HEK293T (cell line): ENCODE measurements around the gene GNG13.

Experiments
- CTCF ChIA-PET: fragments of 350-600 bp; formaldehyde crosslinking; extraction: SDS; loops from one replicate; lab custom pipeline; 2021; ENCODE audit warnings: antibody characterized with exemption, inconsistent platforms; lab: Yijun Ruan, JAX
- POLR2A ChIA-PET: fragments of 350-600 bp; formaldehyde crosslinking; extraction: SDS; loops from one replicate; lab custom pipeline; 2020; ENCODE audit warnings: antibody characterized with exemption, inconsistent platforms; lab: Yijun Ruan, JAX
- DNase-seq: peaks from one replicate; pipeline ENCODE4 v3.0.0; 2012; ENCODE audit warnings: mixed read lengths; ENCODE audit errors: extremely low spot score
- ARNT ChIP-seq: fragments of 450-650 bp; IDR thresholded peaks from 2 replicates; pipeline ENCODE4 v1.6.1; 2017; ENCODE audit warnings: mild to moderate bottlenecking
- BHLHE40 ChIP-seq: fragments of 450-650 bp; IDR thresholded peaks from 2 replicates; pipeline ENCODE4 v1.6.1; 2016; ENCODE audit warnings: mild to moderate bottlenecking, moderate library complexity, borderline replicate concordance
- CTBP1 ChIP-seq: fragments of 450-650 bp; IDR thresholded peaks from 2 replicates; pipeline ENCODE4 v1.6.1; 2016; ENCODE audit warnings: borderline replicate concordance
- ELF4 ChIP-seq: fragments of 450-650 bp; IDR thresholded peaks from 2 replicates; pipeline ENCODE4 v1.6.1; 2017; ENCODE audit warnings: antibody characterized with exemption
- FOXA1 ChIP-seq: fragments of 450-650 bp; IDR thresholded peaks from 2 replicates; pipeline ENCODE4 v1.6.1; 2016; ENCODE audit warnings: mild to moderate bottlenecking
- FOXK2 ChIP-seq: fragments of 450-650 bp; IDR thresholded peaks from 2 replicates; pipeline ENCODE4 v1.6.1; 2016; ENCODE audit warnings: mild to moderate bottlenecking
- FOXM1 ChIP-seq: fragments of 450-650 bp; IDR thresholded peaks from 2 replicates; pipeline ENCODE4 v1.6.1; 2017; ENCODE audit warnings: mild to moderate bottlenecking, borderline replicate concordance
- HDGF ChIP-seq: fragments of 450-650 bp; IDR thresholded peaks from 2 replicates; pipeline ENCODE4 v1.6.1; 2017; ENCODE audit warnings: antibody characterized with exemption, borderline replicate concordance
- L3MBTL2 ChIP-seq: fragments of 450-650 bp; conservative IDR thresholded peaks from 2 replicates; pipeline ENCODE4 v1.6.1; 2016; ENCODE audit warnings: mild to moderate bottlenecking
- LEF1 ChIP-seq: fragments of 450-650 bp; IDR thresholded peaks from 2 replicates; pipeline ENCODE4 v1.6.1; 2017; ENCODE audit warnings: mild to moderate bottlenecking, borderline replicate concordance
- NFRKB ChIP-seq: fragments of 450-650 bp; IDR thresholded peaks from 2 replicates; pipeline ENCODE4 v1.6.1; 2016; ENCODE audit warnings: mild to moderate bottlenecking, moderate library complexity
- PKNOX1 ChIP-seq: fragments of 450-650 bp; IDR thresholded peaks from 2 replicates; pipeline ENCODE4 v1.6.1; 2016
- SP1 ChIP-seq: fragments of 450-650 bp; IDR thresholded peaks from 2 replicates; pipeline ENCODE4 v1.6.1; 2017
- SUZ12 ChIP-seq: fragments of 450-650 bp; IDR thresholded peaks from 2 replicates; pipeline ENCODE4 v1.6.1; 2016; ENCODE audit warnings: mild to moderate bottlenecking
- TARDBP ChIP-seq: fragments of 450-650 bp; IDR thresholded peaks from 2 replicates; pipeline ENCODE4 v1.6.1; 2016
- ZNF384 ChIP-seq: fragments of 450-650 bp; IDR thresholded peaks from 2 replicates; pipeline ENCODE4 v1.6.1; 2016

The GNG13 gene

GRCh38 chr16:796296-797119 is 4.0 kb downstream of the GNG13 start:
- ChIA-PET POLR2A (interaction anchor here (1.7 kb wide), 1 partner anchor 8 kb away, joined by 5 read pairs; no protein-coding TSS in a partner anchor), CTCF (no interaction called here)
- TF ChIP-seq FOXA1, result no peak
- TF ChIP-seq HDGF, result no peak
- TF ChIP-seq ARNT, result no peak
- no peak for TF ChIP-seq ZNF384
- TF ChIP-seq SP1, result no peak
- TF ChIP-seq NFRKB, result no peak
- TF ChIP-seq FOXK2, result no peak
- TF ChIP-seq TARDBP, result no peak
- no peak for TF ChIP-seq CTBP1
- TF ChIP-seq PKNOX1, result no peak
- no peak for TF ChIP-seq BHLHE40
- no peak for TF ChIP-seq ELF4
- no peak for TF ChIP-seq SUZ12
- TF ChIP-seq LEF1, result no peak
- TF ChIP-seq L3MBTL2, result no peak
- no peak for TF ChIP-seq FOXM1
- DNase-seq, result no peak

- DNase-seq, result no peak
- TF ChIP-seq ZNF384, result no peak
- TF ChIP-seq LEF1, result no peak
- TF ChIP-seq CTBP1, result no peak
- TF ChIP-seq FOXK2, result no peak
- TF ChIP-seq BHLHE40, result no peak
- POLR2A ChIA-PET, result interaction anchor here (1.7 kb wide), 1 partner anchor 9 kb away, joined by 5 read pairs; no protein-coding TSS in a partner anchor
- CTCF ChIA-PET, result no interaction called here
Measured at GRCh38 chr16:795580-796229, 4.8 kb downstream of the GNG13 start.

DNA sequence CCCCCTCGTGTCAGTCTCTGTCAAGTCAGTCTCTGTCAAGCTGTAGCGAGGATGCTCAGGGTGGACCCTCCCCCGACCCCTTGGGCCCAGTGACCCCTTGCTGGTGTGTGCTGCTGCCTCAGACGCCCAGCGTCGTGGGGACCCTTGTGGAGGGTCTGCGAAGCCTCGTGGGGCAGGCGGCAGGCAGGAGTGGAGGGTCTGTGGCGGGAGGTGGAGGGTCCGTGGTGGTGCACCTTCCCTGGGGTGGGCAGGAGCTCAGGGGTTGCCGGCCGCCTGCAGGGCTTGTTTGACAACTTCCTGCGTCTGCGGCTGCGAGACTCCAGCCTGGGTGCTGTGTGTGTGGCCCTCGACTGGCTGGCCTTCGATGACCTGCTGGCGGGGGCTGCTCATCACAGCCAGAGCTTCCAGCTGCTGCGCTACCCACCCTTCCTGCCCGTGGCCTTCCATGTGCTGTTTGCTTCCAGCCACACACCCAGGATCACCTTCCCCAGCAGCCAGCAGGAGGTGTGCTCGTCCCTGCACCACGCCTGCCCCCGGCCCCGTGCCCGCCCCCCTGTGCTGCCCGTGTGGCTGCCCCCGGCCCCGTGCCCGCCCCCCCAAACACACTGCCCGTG is 5.6 kb downstream of the GNG13 start:
- ChIA-PET POLR2A (interaction anchor here (1.7 kb wide), 1 partner anchor 10 kb away, joined by 5 read pairs; no protein-coding TSS in a partner anchor), CTCF (no interaction called here)
- no peak for DNase-seq
- TF ChIP-seq NFRKB (no peak), LEF1 (no peak)

DNA sequence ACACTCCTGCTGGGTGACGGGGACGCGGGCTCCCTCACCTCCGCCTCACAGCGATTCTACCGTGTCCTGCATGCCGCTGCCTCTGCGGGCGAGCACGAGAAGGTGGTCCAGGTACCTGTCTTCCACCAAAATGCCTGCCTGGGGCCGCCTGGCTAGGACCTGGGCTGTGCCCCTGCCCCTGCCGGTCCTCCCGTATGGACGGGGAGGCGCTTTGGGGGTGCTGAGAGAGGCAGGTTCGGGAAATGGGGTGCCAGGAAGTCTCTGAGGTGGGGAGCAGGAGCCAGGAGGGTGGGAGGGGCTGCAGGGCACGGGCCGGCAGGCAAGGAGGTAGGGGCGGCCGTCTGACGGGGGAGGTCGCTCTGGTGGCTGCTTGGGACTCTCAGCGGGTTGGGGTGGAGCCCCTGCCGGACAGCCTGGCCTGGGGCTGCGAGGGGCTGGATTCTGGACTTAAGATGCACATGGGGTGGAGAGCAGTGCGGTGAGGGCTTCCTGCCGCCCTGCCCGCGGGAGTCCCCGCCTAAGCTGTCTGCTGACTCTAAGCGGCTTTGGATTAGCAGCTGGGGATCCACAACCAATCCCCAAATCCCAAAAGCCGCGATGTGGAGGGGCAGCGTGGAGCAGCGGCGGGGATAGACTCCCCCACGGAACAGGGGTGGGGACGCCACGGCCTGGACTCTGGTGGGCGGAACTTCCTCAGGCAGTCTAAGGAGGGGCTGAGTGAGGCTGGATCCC is 6.3 kb downstream of the GNG13 start:
- TF ChIP-seq NFRKB, result no peak
- no peak for TF ChIP-seq PKNOX1
- DNase-seq, result no peak
- CTCF ChIA-PET, result no interaction called here
- POLR2A ChIA-PET, result interaction anchor here (1.7 kb wide), 1 partner anchor 10 kb away, joined by 5 read pairs; no protein-coding TSS in a partner anchor

- TF ChIP-seq FOXK2, result no peak
- DNase-seq, result no peak
- ChIA-PET CTCF (no interaction called here), POLR2A (no interaction called here)
Measured at GRCh38 chr16:793414-793813, 7.1 kb downstream of the GNG13 start.

GRCh38 chr16:792221-792995 is 8.1 kb downstream of the GNG13 start:
- no peak for TF ChIP-seq BHLHE40
- no peak for TF ChIP-seq FOXM1
- no peak for TF ChIP-seq SUZ12
- TF ChIP-seq SP1, result no peak
- no peak for TF ChIP-seq CTBP1
- no peak for TF ChIP-seq HDGF
- TF ChIP-seq ELF4, result no peak
- TF ChIP-seq L3MBTL2, result no peak
- TF ChIP-seq NFRKB, result no peak
- POLR2A ChIA-PET, result no interaction called here
- DNase-seq, result no peak
- CTCF ChIA-PET, result no interaction called here

GRCh38 chr16:791131-791530 is 9.4 kb downstream of the GNG13 start:
- POLR2A ChIA-PET, result no interaction called here
- no peak for DNase-seq
- TF ChIP-seq L3MBTL2 (no peak), FOXA1 (no peak), FOXM1 (no peak), SUZ12 (no peak), SP1 (no peak), CTBP1 (no peak), PKNOX1 (no peak), BHLHE40 (no peak), LEF1 (no peak), ZNF384 (no peak), TARDBP (no peak), NFRKB (no peak), ELF4 (no peak), HDGF (no peak), FOXK2 (no peak), ARNT (no peak)
- CTCF ChIA-PET, result no interaction called here
